Spleen (tissue), 7 donors: Measurements from ENCODE around the gene TRPC6.

Experiments
- CTCF ChIP-seq, 11 experiments: fragments of 200-600 bp in 7 of 11; fragments of 450-650 bp in 4 of 11; sonication (generic) in 4 of 11; IDR thresholded peaks in 8 of 11; conservative IDR thresholded peaks in 3 of 11; 1 replicate in 7 of 11; 2 replicates in 4 of 11; pipeline versions ENCODE4 v1.4.0 to v1.8.0; 2016 to 2021; ENCODE audit warnings: antibody characterized with exemption in 11 of 11, inconsistent platforms in 4 of 11, mild to moderate bottlenecking in 1 of 11
- POLR2A ChIP-seq, 3 donors: fragments of 450-650 bp; IDR thresholded peaks; one replicate each; pipeline ENCODE4 v1.5.1; 2017; ENCODE audit warnings: antibody characterized with exemption in 3 of 3, mild to moderate bottlenecking in 1 of 3
- donor health status: DM: no; HTN: no; CAD: no; lungs with moderate emphysema.
- donor health status: DM: no; HTN: no; CAD: no.
- donor health status: DM: no; HTN: no; CAD: no.

- TF ChIP-seq CTCF (IDR thresholded peaks at IDR 0.05 in 8 of 11, conservative IDR thresholded peaks at IDR 0.05 in 3 of 11) (no peak), POLR2A (IDR thresholded peaks at IDR 0.05) (no peak)
Measured at GRCh38 chr11:101584655-101585054, 848 bp upstream of the TRPC6 start.
